ENCODE results near the gene PDE4A. TPM values are rescaled to one million over a fixed set of nuclear protein-coding genes. Genes with fewer than 3 reads are reported as not detected.
A peak's percentile ranks its signal among the peaks of the same experiment; 100 is the strongest.

Gene PDE4A
- total and polyA plus RNA-seq, 2 of the 13 experiments (the other 11 are each of a cell fraction or from before 2014, with no cell fraction given) = 1.1 to 4.1 TPM

DNA sequence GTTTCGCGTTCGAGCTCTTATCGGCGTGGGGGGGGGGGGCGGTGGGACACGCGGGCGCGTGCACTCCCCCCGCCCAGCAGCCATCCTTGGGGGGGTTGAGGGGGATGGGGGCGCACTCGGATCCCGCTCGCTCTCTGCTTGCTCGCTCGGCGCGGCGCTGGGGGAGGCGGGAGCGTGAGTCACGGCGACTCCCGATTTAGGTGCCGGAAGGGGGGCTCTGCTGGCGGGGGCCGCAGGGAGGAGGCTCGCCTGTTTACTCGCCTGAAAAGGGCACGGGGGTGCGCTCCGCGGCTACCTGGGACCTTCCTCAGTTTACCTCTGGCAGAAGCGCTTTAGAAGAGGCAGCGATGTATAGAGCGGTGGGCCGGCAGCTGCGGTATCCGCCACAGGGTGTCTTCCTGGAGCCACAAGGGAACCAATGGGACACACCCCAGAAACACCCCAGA, 1.1 kb upstream of the PDE4A start (continued):
- TF ChIP-seq, protein P1, sequence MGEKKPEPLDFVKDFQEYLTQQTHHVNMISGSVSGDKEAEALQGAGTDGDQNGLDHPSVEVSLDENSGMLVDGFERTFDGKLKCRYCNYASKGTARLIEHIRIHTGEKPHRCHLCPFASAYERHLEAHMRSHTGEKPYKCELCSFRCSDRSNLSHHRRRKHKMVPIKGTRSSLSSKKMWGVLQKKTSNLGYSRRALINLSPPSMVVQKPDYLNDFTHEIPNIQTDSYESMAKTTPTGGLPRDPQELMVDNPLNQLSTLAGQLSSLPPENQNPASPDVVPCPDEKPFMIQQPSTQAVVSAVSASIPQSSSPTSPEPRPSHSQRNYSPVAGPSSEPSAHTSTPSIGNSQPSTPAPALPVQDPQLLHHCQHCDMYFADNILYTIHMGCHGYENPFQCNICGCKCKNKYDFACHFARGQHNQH (CRISPR knock-in tag; IDR thresholded peaks at IDR 0.05) = no peak

DNA sequence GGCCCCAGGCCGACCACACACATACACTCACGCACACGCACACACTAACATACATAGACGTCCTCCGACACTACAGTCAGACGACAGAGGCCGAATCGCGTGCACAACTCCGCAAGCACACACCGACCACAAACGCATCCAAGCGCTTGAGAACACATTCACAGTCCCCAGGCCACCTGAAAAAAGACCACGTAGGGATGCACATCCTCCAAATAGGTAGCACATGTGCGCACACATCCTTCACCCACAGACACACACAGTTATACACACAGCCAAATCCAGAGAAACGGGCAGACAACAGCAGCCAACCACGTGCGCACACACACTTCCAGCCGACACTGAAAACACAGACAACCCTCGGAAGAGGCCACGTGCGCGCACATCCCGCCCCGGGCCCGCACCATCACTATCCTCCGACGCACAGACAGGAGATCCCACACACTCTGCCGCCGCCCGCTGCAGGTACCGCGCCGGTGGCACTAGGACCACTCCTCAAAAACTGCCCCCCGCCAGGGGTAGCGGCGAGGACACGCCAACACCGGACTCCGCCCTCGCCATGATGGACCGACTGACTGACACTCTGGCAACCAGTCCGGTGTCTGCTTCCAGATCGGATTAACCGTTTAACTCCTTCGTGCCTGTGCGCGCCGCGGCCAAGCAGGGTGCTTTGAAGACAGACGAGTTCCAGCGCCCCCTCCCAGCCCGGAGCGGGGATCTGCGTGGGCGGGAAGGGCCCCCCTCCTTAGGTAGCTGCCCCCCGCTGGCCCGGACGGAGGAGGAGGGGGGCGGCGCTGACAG, 493 bp upstream of the PDE4A start:
- Histone ChIP-seq H3K27me3 (ENCODE audit: control insufficient read depth in 1 of 2, insufficient read depth in 2 of 2, low read length in 2 of 2) (peaks cover 18 to 56% of the 10 kb centered on the region in 2 experiments), H3K79me2 (ENCODE audit: insufficient read depth, low read length) (no peaks in the 10 kb centered on the region), H3K4me3 (replicated peaks in 1 of 3; ENCODE audit: insufficient read depth in 1 of 3, low read depth in 2 of 3, low read length in 3 of 3) (peak overlapping the region in 1 of 3 experiments; percentile 26; a peak in 2 of 6 replicates), H4K20me1 (ENCODE audit: insufficient read depth, low read length) (no peaks in the 10 kb centered on the region; the same call in 1 of the 2 replicates), H3K9ac (ENCODE audit: insufficient read depth, low read depth, low read length) (no peak overlapping the region), H3K4me1 (ENCODE audit: insufficient read depth, low read length) (peaks cover 49% of the 10 kb centered on the region), H3K27ac (ENCODE audit: extremely low read length, insufficient read depth, low read length) (no peak overlapping the region), H3K9me3 (ENCODE audit: low read length) (no peaks in the 10 kb centered on the region), H3K36me3 (replicated peaks in 1 of 2; ENCODE audit: control insufficient read depth in 1 of 2, insufficient read depth in 2 of 2, low read length in 2 of 2) (no peaks in the 10 kb centered on the region), H3K4me2 (ENCODE audit: low read depth, low read length) (peak overlapping the region; percentile 40), H2AFZ (ENCODE audit: low read length) (no peak overlapping the region)
- ChIA-PET POLR2A (no interaction called here), CTCF (ENCODE audit: low intra/inter-chr PET ratio, low total read pairs) (no interaction called here)
- intact Hi-C loops (cut with micrococcal nuclease; ENCODE audit: unreplicated experiment) (no loop called here), in situ Hi-C loops (cut with HindIII; ENCODE audit: extremely low pct_ligation_motif_present, low pct_unique_long_range_greater_than_20kb) (no loop called here)
- ATAC-seq (no peak), DNase-seq (ENCODE audit: low spot score) (no peak), FAIRE-seq (no peak)
- 14% methylated on average over 9 of the region's 61 CpGs for WGBS (ENCODE audit: low lambda C conversion rate)
- no TSS peak for BruUV-seq (replicated peaks)
- TF ChIP-seq, protein P2, sequence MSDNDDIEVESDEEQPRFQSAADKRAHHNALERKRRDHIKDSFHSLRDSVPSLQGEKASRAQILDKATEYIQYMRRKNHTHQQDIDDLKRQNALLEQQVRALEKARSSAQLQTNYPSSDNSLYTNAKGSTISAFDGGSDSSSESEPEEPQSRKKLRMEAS (IDR thresholded peaks at IDR 0.05) = peak; percentile 47; the same call in 1 of the 2 replicates
- TF ChIP-seq SP4 (CRISPR knock-in tag; IDR thresholded peaks at IDR 0.05) (no peak), LCORL (IDR thresholded peaks at IDR 0.05) (no peak), LCORL (CRISPR knock-in tag; IDR thresholded peaks at IDR 0.05) (no peak), ZNF432 (CRISPR knock-in tag; IDR thresholded peaks at IDR 0.05; ENCODE audit: borderline replicate concordance) (no peak), CENPX (CRISPR knock-in tag; IDR thresholded peaks at IDR 0.05) (no peak), SNAI1 (CRISPR knock-in tag; IDR thresholded peaks at IDR 0.05; ENCODE audit: borderline replicate concordance) (no peak), SALL2 (CRISPR knock-in tag; IDR thresholded peaks at IDR 0.05) (no peak), HNRNPUL1 (IDR thresholded peaks at IDR 0.05; ENCODE audit: low read depth, low read length) (no peak)
- TF ChIP-seq, protein P3, sequence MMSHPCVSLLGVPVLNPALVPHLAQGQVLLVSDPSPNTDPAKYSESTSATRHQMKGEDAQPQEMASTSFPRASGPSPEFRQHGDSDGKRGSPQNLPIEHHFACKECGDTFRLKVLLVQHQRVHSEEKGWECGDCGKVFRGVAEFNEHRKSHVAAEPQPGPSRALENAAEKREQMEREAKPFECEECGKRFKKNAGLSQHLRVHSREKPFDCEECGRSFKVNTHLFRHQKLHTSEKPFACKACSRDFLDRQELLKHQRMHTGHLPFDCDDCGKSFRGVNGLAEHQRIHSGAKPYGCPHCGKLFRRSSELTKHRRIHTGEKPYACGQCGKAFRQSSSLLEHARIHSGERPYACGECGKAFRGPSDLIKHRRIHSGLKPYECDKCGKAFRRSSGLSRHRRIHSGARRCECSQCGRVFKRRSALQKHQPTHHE (CRISPR knock-in tag; IDR thresholded peaks at IDR 0.05; ENCODE audit: borderline replicate concordance) = no peak
- TF ChIP-seq, protein P4, sequence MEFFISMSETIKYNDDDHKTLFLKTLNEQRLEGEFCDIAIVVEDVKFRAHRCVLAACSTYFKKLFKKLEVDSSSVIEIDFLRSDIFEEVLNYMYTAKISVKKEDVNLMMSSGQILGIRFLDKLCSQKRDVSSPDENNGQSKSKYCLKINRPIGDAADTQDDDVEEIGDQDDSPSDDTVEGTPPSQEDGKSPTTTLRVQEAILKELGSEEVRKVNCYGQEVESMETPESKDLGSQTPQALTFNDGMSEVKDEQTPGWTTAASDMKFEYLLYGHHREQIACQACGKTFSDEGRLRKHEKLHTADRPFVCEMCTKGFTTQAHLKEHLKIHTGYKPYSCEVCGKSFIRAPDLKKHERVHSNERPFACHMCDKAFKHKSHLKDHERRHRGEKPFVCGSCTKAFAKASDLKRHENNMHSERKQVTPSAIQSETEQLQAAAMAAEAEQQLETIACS (CRISPR knock-in tag; IDR thresholded peaks at IDR 0.05) = no peak
- TF ChIP-seq, protein P5, sequence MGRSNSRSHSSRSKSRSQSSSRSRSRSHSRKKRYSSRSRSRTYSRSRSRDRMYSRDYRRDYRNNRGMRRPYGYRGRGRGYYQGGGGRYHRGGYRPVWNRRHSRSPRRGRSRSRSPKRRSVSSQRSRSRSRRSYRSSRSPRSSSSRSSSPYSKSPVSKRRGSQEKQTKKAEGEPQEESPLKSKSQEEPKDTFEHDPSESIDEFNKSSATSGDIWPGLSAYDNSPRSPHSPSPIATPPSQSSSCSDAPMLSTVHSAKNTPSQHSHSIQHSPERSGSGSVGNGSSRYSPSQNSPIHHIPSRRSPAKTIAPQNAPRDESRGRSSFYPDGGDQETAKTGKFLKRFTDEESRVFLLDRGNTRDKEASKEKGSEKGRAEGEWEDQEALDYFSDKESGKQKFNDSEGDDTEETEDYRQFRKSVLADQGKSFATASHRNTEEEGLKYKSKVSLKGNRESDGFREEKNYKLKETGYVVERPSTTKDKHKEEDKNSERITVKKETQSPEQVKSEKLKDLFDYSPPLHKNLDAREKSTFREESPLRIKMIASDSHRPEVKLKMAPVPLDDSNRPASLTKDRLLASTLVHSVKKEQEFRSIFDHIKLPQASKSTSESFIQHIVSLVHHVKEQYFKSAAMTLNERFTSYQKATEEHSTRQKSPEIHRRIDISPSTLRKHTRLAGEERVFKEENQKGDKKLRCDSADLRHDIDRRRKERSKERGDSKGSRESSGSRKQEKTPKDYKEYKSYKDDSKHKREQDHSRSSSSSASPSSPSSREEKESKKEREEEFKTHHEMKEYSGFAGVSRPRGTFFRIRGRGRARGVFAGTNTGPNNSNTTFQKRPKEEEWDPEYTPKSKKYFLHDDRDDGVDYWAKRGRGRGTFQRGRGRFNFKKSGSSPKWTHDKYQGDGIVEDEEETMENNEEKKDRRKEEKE (IDR thresholded peaks at IDR 0.05) = no peak
